Thyroid gland (tissue), 4 donors: ENCODE data around the gene MARVELD1. TPM values are rescaled to one million over a fixed set of nuclear protein-coding genes. Genes with fewer than 3 reads are reported as not detected.

ENCODE experiments used
- DNase-seq, 2 donors: peaks; one replicate each; pipeline ENCODE4 v3.0.0-alpha.2; 2019
- H3K27ac ChIP-seq, 3 donors: fragments of 200-600 bp; sonication (generic); 1 replicate in 2 of 3; 2 replicates in 1 of 3; pipeline ENCODE4 v1.5.1; 2016 to 2019; ENCODE audit warnings: mild to moderate bottlenecking in 1 of 3, moderate library complexity in 1 of 3
- H3K27me3 ChIP-seq: fragments of 200-600 bp; sonication (generic); one replicate; pipeline ENCODE4 v1.5.1; 2019
- H3K36me3 ChIP-seq, 2 donors: fragments of 200-600 bp; sonication (generic); one replicate each; pipeline ENCODE4 v1.5.1; 2016 to 2019
- H3K4me1 ChIP-seq, 2 donors: fragments of 200-600 bp; sonication (generic); one replicate each; pipeline ENCODE4 v1.5.1; 2017 to 2019
- H3K4me3 ChIP-seq, 3 donors: fragments of 200-600 bp; sonication (generic); replicated peaks in 1 of 3; 1 replicate in 2 of 3; 2 replicates in 1 of 3; pipeline ENCODE4 v1.5.1; 2016; ENCODE audit warnings: mild to moderate bottlenecking in 1 of 3
- H3K9me3 ChIP-seq: fragments of 200-600 bp; sonication (generic); one replicate; pipeline ENCODE4 v1.5.1; 2017
- POLR2A ChIP-seq, 2 donors: fragments of 450-650 bp; IDR thresholded peaks; one replicate each; pipeline ENCODE4 v1.6.1; 2017; ENCODE audit warnings: antibody characterized with exemption in 2 of 2, mild to moderate bottlenecking in 2 of 2, moderate library complexity in 1 of 2
- WGBS, 2 donors: methylation state at CpG; one replicate each; pipeline ENCODE4 v1.1.5; 2017; 5-methylcytosine and 5-hydroxymethylcytosine counted together
- intact Hi-C: fragments of 100-400 bp; cut with DNase I; formaldehyde crosslinking; loops from one replicate; pipeline ENCODE4 v1.15.1; 2023
- total RNA-seq, 4 donors: library from RNA; depleted of rRNA; stranded (reverse); fragments of >200 nt; gene quantifications; one replicate each; pipeline ENCODE4 v1.2.3, GENCODE V29; 2016
- TF ChIP-seq, protein P1 (sequence below), 6 experiments: fragments of 200-600 bp in 3 of 6; fragments of 450-650 bp in 3 of 6; sonication (generic) in 3 of 6; IDR thresholded peaks; one replicate each; pipeline ENCODE4 v1.5.1; 2016 to 2019; ENCODE audit warnings: antibody characterized with exemption in 6 of 6, mild to moderate bottlenecking in 2 of 6, inconsistent platforms in 1 of 6, moderate library complexity in 1 of 6

The MARVELD1 gene
- total RNA-seq, 4 donors from 2014 or later, result 6.0 to 46.6 (median 10.5) TPM

GRCh38 chr10:97718178-97718577, 4.6 kb downstream of the MARVELD1 start:
- Histone ChIP-seq H3K4me1 (peaks cover 12 to 38% of the 10 kb centered on the region in 2 donors), H3K4me3 (no peak overlapping the region), H3K36me3 (no peaks in the 10 kb centered on the region), H3K27me3 (no peaks in the 10 kb centered on the region), H3K9me3 (no peaks in the 10 kb centered on the region), H3K27ac (peak overlapping the region; percentile 43 to 81 (median 73))
- no peak for TF ChIP-seq POLR2A (IDR thresholded peaks at IDR 0.05)
- TF ChIP-seq, protein P1, sequence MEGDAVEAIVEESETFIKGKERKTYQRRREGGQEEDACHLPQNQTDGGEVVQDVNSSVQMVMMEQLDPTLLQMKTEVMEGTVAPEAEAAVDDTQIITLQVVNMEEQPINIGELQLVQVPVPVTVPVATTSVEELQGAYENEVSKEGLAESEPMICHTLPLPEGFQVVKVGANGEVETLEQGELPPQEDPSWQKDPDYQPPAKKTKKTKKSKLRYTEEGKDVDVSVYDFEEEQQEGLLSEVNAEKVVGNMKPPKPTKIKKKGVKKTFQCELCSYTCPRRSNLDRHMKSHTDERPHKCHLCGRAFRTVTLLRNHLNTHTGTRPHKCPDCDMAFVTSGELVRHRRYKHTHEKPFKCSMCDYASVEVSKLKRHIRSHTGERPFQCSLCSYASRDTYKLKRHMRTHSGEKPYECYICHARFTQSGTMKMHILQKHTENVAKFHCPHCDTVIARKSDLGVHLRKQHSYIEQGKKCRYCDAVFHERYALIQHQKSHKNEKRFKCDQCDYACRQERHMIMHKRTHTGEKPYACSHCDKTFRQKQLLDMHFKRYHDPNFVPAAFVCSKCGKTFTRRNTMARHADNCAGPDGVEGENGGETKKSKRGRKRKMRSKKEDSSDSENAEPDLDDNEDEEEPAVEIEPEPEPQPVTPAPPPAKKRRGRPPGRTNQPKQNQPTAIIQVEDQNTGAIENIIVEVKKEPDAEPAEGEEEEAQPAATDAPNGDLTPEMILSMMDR (IDR thresholded peaks at IDR 0.05), result no peak
- WGBS, 2 donors, result 73 to 83% methylated on average over 6 of the region's 6 CpGs
- intact Hi-C loops, result no loop called here
- DNase-seq, result no peak

- no peaks in the 10 kb centered on the region for H3K9me3 ChIP-seq
- WGBS, 2 donors, result 15 to 26% methylated on average over 7 to 8 of the region's 8 CpGs
- H3K36me3 ChIP-seq, result no peaks in the 10 kb centered on the region
- H3K4me1 ChIP-seq, result peaks cover 12 to 35% of the 10 kb centered on the region in 2 donors
- peak; percentile 91 to 95 for DNase-seq
- peak overlapping the region; percentile 59 to 81 (median 73) for H3K27ac ChIP-seq
- TF ChIP-seq, protein P1 (IDR thresholded peaks at IDR 0.05), result no peak
- TF ChIP-seq POLR2A (IDR thresholded peaks at IDR 0.05), result peak in 1 of 2 donors; percentile 25
- no peak overlapping the region for H3K4me3 ChIP-seq
- intact Hi-C loops, result no loop called here
- no peaks in the 10 kb centered on the region for H3K27me3 ChIP-seq
Measured at GRCh38 chr10:97718659-97719142, 5.2 kb downstream of the MARVELD1 start.

GRCh38 chr10:97719602-97720001, 6.1 kb downstream of the MARVELD1 start:
- H3K4me3 ChIP-seq, result no peak overlapping the region
- intact Hi-C loops, result no loop called here
- peaks cover 12 to 35% of the 10 kb centered on the region in 2 donors for H3K4me1 ChIP-seq
- 92 to 97% methylated on average over 1 to 2 of the region's 2 CpGs for WGBS, 2 donors
- peak overlapping the region in 1 of 3 donors; percentile 81 for H3K27ac ChIP-seq
- TF ChIP-seq, protein P1 (IDR thresholded peaks at IDR 0.05), result no peak
- no peak for TF ChIP-seq POLR2A (IDR thresholded peaks at IDR 0.05)
- DNase-seq, result no peak
- no peaks in the 10 kb centered on the region for H3K36me3 ChIP-seq
- no peaks in the 10 kb centered on the region for H3K27me3 ChIP-seq
- H3K9me3 ChIP-seq, result no peaks in the 10 kb centered on the region

DNA sequence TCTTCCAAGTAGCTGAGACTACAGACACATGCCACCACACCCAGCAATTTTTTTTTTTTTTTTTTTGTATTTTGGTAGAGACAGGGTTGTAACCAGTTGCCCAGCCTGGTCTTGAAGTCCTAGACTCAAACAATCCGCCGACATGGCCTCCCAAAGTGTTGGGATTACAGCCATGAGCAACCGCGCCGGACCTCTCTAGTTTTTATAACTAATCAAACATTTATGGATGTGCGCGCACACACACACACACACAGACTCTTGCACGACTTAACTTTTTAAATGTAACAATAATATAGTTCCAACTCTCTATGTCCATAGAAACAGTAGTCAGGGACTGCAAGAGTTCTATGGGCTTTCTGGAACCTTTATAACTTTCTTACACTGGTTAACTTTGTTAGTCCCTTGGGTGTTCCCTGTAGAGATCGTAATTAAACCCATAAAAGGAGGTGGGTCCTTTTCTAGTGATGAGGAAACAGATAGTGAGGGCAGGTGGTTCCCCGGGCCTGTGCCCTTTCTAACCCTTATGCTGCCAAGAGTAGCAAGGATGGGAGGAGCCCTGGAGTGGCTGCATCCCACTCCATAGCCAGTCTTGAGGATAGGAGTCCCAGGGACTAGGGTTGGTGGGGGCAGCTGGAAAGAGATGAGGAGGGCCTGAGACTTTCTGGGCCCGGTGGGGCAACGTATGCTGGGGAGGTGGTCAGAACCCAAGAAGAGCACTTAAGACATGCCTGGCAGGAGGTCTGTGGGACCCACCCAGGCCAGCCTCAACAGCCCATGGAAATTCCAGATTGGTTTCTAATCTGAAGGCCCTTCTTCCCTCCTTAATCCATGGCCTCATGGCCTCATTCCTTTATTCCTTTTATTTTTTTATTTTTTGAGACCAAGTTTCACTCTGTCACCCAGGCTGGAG, 8.6 kb downstream of the MARVELD1 start:
- H3K27ac ChIP-seq, result no peak overlapping the region
- TF ChIP-seq, protein P1 (IDR thresholded peaks at IDR 0.05), result no peak
- no peak for TF ChIP-seq POLR2A (IDR thresholded peaks at IDR 0.05)
- H3K4me3 ChIP-seq, result no peak overlapping the region
- H3K4me1 ChIP-seq, result peaks cover 12 to 21% of the 10 kb centered on the region in 2 donors
- 77 to 90% methylated on average over 12 of the region's 12 CpGs for WGBS, 2 donors
- no peaks in the 10 kb centered on the region for H3K9me3 ChIP-seq
- no peak for DNase-seq
- no peaks in the 10 kb centered on the region for H3K27me3 ChIP-seq
- H3K36me3 ChIP-seq, result no peaks in the 10 kb centered on the region
- intact Hi-C loops, result no loop called here

GRCh38 chr10:97723001-97723400, 9.5 kb downstream of the MARVELD1 start:
- no peaks in the 10 kb centered on the region for H3K9me3 ChIP-seq
- H3K27me3 ChIP-seq, result no peaks in the 10 kb centered on the region
- H3K4me1 ChIP-seq, result peaks cover 11 to 16% of the 10 kb centered on the region in 2 donors
- WGBS, 2 donors, result 83 to 90% methylated on average over 3 of the region's 3 CpGs
- H3K4me3 ChIP-seq, result no peak overlapping the region
- H3K36me3 ChIP-seq, result no peaks in the 10 kb centered on the region
- DNase-seq, result no peak
- H3K27ac ChIP-seq, result no peak overlapping the region
- no peak for TF ChIP-seq POLR2A (IDR thresholded peaks at IDR 0.05)
- TF ChIP-seq, protein P1 (IDR thresholded peaks at IDR 0.05), result no peak
- intact Hi-C loops, result no loop called here
